Hepatocyte (in vitro differentiated cells): Measurements from ENCODE around the gene FBXL15. TPM values are rescaled to one million over a fixed set of nuclear protein-coding genes. Genes with fewer than 3 reads are reported as not detected.
A peak's percentile ranks its signal among the peaks of the same experiment; 100 is the strongest.

ENCODE experiments used
- DNase-seq: peaks from one replicate; pipeline ENCODE4 v3.0.0-alpha.2; 2016; ENCODE audit warnings: low spot score
- H2AFZ ChIP-seq: fragments of 200-600 bp; sonication (generic); 2 replicates; pipeline ENCODE4 v1.6.0; 2016; ENCODE audit warnings: antibody characterized with exemption, mild to moderate bottlenecking
- H3K27ac ChIP-seq: fragments of 200-600 bp; sonication (generic); 2 replicates; pipeline ENCODE4 v1.5.1; 2016; ENCODE audit warnings: mild to moderate bottlenecking
- H3K27me3 ChIP-seq: fragments of 200-600 bp; sonication (generic); 2 replicates; pipeline ENCODE4 v1.6.1; 2016
- H3K36me3 ChIP-seq: fragments of 200-600 bp; sonication (generic); replicated peaks from 2 replicates; pipeline ENCODE4 v1.5.1; 2016; ENCODE audit warnings: low read depth; ENCODE audit not compliant: insufficient read depth
- H3K4me1 ChIP-seq: fragments of 200-600 bp; sonication (generic); 2 replicates; pipeline ENCODE4 v1.5.1; 2016; ENCODE audit warnings: mild to moderate bottlenecking, moderate library complexity; ENCODE audit not compliant: insufficient read depth
- H3K4me2 ChIP-seq: fragments of 200-600 bp; sonication (generic); 2 replicates; pipeline ENCODE4 v1.6.0; 2016
- H3K4me3 ChIP-seq: fragments of 200-600 bp; sonication (generic); 2 replicates; pipeline ENCODE4 v1.5.1; 2016; ENCODE audit warnings: mild to moderate bottlenecking
- H3K79me2 ChIP-seq: fragments of 200-600 bp; sonication (generic); 2 replicates; pipeline ENCODE4 v1.6.0; 2017; ENCODE audit warnings: mild to moderate bottlenecking
- H3K9me2 ChIP-seq: fragments of 200-600 bp; sonication (generic); replicated peaks from 2 replicates; pipeline ENCODE4 v1.6.0; 2017; ENCODE audit warnings: mild to moderate bottlenecking; ENCODE audit not compliant: insufficient read depth
- H3K9me3 ChIP-seq: fragments of 200-600 bp; sonication (generic); 2 replicates; pipeline ENCODE4 v1.5.1; 2016; ENCODE audit warnings: low read depth, mild to moderate bottlenecking
- H4K20me1 ChIP-seq: fragments of 200-600 bp; sonication (generic); 2 replicates; pipeline ENCODE4 v1.6.0; 2016; ENCODE audit warnings: mild to moderate bottlenecking; ENCODE audit not compliant: insufficient read depth, poor library complexity, severe bottlenecking
- EZH2 ChIP-seq: fragments of 200-600 bp; sonication (generic); IDR thresholded peaks from 2 replicates; pipeline ENCODE4 v1.6.1; 2016; ENCODE audit warnings: antibody characterized with exemption, mild to moderate bottlenecking, borderline replicate concordance
- EZH2phosphoT487 ChIP-seq: fragments of 200-600 bp; sonication (generic); IDR thresholded peaks from one replicate; pipeline ENCODE4 v1.6.1; 2018; ENCODE audit warnings: antibody characterized with exemption, mild to moderate bottlenecking, low read depth, moderate library complexity; ENCODE audit not compliant: unreplicated experiment, severe bottlenecking
- WGBS: methylation state at CpG from one replicate; pipeline ENCODE4 v1.1.6; 2016; ENCODE audit warnings: low lambda C conversion rate; ENCODE audit errors: missing lambda C conversion rate; 5-methylcytosine and 5-hydroxymethylcytosine counted together
- polyA plus RNA-seq: library from polyadenylated mRNA; unstranded; fragments of >200 nt; fragmentation: Nextera tagmentation; extraction: Ambion mirVana; gene quantifications from 2 replicates; pipeline ENCODE4 v1.2.1, GENCODE V29; 2016
- total RNA-seq: library from RNA; depleted of rRNA; stranded (reverse); fragments of >200 nt; gene quantifications from 2 replicates; pipeline ENCODE4 v1.2.3, GENCODE V29; 2014
- TF ChIP-seq, protein P1 (sequence below): fragments of 200-600 bp; sonication (generic); IDR thresholded peaks from 2 replicates; pipeline ENCODE4 v1.5.1; 2016; ENCODE audit warnings: antibody characterized with exemption, mild to moderate bottlenecking; ENCODE audit not compliant: poor library complexity

The FBXL15 gene
- total and polyA plus RNA-seq, 2 experiments from 2014 or later = 16.3 to 42.3 TPM

DNA sequence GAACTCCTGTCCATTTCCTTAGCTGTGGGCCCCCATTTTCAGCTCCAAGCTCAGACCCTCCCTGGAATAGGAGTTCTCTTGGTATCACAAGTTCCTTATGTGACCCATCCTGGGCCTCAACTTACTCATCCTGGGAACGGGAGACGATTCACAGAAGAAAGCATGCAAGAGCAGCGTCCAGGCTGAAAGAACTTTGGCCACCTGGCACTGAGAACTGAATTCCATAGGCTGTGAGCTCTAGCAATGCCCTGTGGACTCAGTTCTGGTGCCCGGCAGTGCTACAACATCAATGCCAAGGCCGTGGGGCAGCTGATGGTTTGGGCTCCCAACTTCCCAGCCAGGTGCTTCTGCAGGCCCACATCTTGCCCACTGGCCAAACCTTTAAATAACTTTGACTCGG lies 15.7 kb downstream of the FBXL15 start:
- Histone ChIP-seq H3K4me2 (peak overlapping the region; percentile 71), H2AFZ (no peak overlapping the region), H3K27ac (no peak overlapping the region), H3K9me3 (no peaks in the 10 kb centered on the region), H3K4me3 (no peak overlapping the region), H3K27me3 (no peaks in the 10 kb centered on the region), H3K36me3 (no peaks in the 10 kb centered on the region), H3K9me2 (no peaks in the 10 kb centered on the region), H4K20me1 (no peaks in the 10 kb centered on the region), H3K79me2 (peaks cover 7% of the 10 kb centered on the region), H3K4me1 (peaks cover 27% of the 10 kb centered on the region)
- WGBS = 90% methylated on average over 6 of the region's 6 CpGs
- TF ChIP-seq EZH2phosphoT487 (no peak), EZH2 (no peak)
- TF ChIP-seq, protein P1, sequence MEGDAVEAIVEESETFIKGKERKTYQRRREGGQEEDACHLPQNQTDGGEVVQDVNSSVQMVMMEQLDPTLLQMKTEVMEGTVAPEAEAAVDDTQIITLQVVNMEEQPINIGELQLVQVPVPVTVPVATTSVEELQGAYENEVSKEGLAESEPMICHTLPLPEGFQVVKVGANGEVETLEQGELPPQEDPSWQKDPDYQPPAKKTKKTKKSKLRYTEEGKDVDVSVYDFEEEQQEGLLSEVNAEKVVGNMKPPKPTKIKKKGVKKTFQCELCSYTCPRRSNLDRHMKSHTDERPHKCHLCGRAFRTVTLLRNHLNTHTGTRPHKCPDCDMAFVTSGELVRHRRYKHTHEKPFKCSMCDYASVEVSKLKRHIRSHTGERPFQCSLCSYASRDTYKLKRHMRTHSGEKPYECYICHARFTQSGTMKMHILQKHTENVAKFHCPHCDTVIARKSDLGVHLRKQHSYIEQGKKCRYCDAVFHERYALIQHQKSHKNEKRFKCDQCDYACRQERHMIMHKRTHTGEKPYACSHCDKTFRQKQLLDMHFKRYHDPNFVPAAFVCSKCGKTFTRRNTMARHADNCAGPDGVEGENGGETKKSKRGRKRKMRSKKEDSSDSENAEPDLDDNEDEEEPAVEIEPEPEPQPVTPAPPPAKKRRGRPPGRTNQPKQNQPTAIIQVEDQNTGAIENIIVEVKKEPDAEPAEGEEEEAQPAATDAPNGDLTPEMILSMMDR = no peak
- DNase-seq = no peak

DNA sequence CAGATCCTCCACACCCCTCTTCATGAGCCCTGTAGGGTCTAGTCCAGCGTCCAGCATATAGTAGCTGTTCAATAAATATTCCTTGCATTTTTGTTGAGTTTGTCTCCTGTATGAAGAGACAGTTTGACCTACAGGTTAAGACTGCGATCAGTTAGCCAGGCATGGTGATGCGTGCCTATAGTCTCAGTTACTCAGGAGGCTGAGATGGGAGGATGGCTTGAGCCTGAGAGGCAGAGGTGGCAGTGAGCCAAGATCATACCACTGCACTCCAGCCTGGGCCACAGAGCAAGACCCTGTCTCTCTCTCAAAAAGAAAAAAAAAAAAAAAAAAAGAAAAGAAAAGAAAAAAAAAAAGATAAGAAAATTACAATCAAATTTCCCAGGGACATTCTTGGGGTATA lies 16.9 kb downstream of the FBXL15 start:
- TF ChIP-seq EZH2phosphoT487 (no peak), EZH2 (no peak)
- TF ChIP-seq, protein P1 = no peak
- WGBS = 96% methylated on average over 3 of the region's 3 CpGs
- no peak overlapping the region for H3K4me3 ChIP-seq
- no peaks in the 10 kb centered on the region for H3K79me2 ChIP-seq
- H3K9me3 ChIP-seq = no peaks in the 10 kb centered on the region
- H3K36me3 ChIP-seq = no peaks in the 10 kb centered on the region
- DNase-seq = no peak
- peaks cover 23% of the 10 kb centered on the region for H3K4me1 ChIP-seq
- no peak overlapping the region for H3K4me2 ChIP-seq
- H4K20me1 ChIP-seq = no peaks in the 10 kb centered on the region
- no peak overlapping the region for H2AFZ ChIP-seq
- no peaks in the 10 kb centered on the region for H3K27me3 ChIP-seq
- H3K27ac ChIP-seq = no peak overlapping the region
- H3K9me2 ChIP-seq = no peaks in the 10 kb centered on the region

DNA sequence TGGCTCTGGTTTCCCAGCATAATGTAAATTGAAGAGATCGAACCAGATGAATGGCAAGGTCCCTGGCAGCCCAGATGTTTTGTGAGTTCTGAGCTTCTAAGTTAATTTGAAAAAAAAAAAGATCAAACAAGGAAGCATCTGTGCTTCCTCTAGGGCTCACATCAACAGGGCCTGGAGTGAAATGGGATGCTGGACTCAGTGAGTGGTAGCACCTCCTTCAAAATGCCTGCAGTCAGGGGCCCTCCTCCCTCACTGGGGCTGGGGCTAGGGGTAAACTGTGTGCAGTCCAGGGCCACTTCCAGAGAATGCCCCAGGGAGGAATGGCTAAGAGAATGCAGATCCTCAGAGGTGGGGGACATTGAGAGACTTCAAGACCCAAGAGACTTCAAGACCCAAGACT lies 17.7 kb downstream of the FBXL15 start:
- no peak for TF ChIP-seq EZH2phosphoT487
- TF ChIP-seq EZH2 = no peak
- TF ChIP-seq, protein P1 = no peak
- H3K4me3 ChIP-seq = no peak overlapping the region

DNA sequence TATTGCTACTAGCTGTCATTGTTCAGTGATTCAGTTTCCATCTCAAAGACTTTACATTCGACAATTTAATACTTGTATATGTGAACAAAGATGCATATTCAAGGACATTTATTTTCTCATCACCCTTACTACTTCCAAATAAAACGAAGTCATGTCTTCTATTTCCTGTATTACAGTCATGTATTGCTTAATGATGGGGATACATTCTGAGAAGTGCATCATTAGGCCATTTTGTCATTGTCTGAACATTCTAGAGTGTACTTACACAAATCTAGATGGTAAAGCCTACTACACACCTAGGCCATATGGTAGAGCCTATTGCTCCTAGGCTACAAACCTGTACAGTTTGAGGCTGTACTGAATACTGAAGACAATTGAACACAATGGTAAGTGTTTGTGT lies 24.2 kb downstream of the FBXL15 start:
- Histone ChIP-seq H3K4me2 (no peak overlapping the region), H3K9me3 (no peaks in the 10 kb centered on the region), H3K79me2 (peaks cover 4% of the 10 kb centered on the region), H3K4me3 (no peak overlapping the region), H3K9me2 (no peaks in the 10 kb centered on the region), H4K20me1 (no peaks in the 10 kb centered on the region), H3K27me3 (no peaks in the 10 kb centered on the region), H2AFZ (no peak overlapping the region), H3K4me1 (no peaks in the 10 kb centered on the region), H3K36me3 (no peaks in the 10 kb centered on the region), H3K27ac (no peak overlapping the region)
- TF ChIP-seq EZH2 (no peak), EZH2phosphoT487 (no peak)
- TF ChIP-seq, protein P1 = no peak
- no peak for DNase-seq
- 91% methylated on average over 2 of the region's 2 CpGs for WGBS

More for the DNA sequence above, 17.7 kb downstream of the FBXL15 start:
- peaks cover 23% of the 10 kb centered on the region for H3K4me1 ChIP-seq
- 69% methylated on average over 1 of the region's 1 CpG for WGBS
- no peaks in the 10 kb centered on the region for H3K9me2 ChIP-seq
- no peak for DNase-seq
- H3K79me2 ChIP-seq = no peaks in the 10 kb centered on the region
- no peaks in the 10 kb centered on the region for H3K36me3 ChIP-seq
- H3K4me2 ChIP-seq = no peak overlapping the region
- H3K27me3 ChIP-seq = no peaks in the 10 kb centered on the region
- H3K9me3 ChIP-seq = no peaks in the 10 kb centered on the region
- H3K27ac ChIP-seq = no peak overlapping the region
- H4K20me1 ChIP-seq = no peaks in the 10 kb centered on the region
- H2AFZ ChIP-seq = no peak overlapping the region
